ENCODE results near the gene ROS1. TPM values are rescaled to one million over a fixed set of nuclear protein-coding genes. Genes with fewer than 3 reads are reported as not detected.

The ROS1 gene
- polyA plus RNA-seq, 3 donors = not detected

DNA sequence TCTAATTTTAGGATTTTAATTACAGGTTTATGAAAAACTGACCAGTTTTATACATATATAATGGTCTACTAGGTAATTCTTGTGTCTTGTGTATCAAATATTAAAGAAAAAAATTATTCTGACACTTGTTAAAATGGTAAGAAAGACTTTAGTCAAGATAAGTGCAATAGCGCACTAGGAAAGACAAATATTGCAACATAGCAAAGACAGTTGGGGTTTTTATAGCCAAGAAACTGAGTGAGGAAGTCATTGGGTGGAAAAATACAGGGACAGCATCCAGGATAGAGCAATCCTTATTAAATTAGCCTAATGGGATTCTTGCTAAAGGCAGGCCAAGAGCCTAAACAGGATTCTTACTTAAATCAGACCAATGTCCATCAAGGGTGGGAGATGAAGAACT lies 71.1 kb downstream of the ROS1 start:
- Histone ChIP-seq H3K27ac (ENCODE audit: low read depth in 1 of 2, low read length in 2 of 2) (no peak overlapping the region), H2AFZ (ENCODE audit: insufficient read depth, low read depth, low read length, poor library complexity, severe bottlenecking) (no peak overlapping the region), H3K9ac (ENCODE audit: insufficient read depth, low read length, poor library complexity, severe bottlenecking) (no peak overlapping the region), H4K20me1 (ENCODE audit: insufficient read depth, low read length) (no peaks in the 10 kb centered on the region), H3K27me3 (ENCODE audit: control insufficient read depth in 2 of 2, insufficient read depth in 2 of 2, low read length in 2 of 2) (no peaks in the 10 kb centered on the region), H3K4me3 (replicated peaks in 1 of 3; ENCODE audit: low read depth in 2 of 3, low read length in 3 of 3) (no peak overlapping the region), H3K4me1 (ENCODE audit: control insufficient read depth in 1 of 2, insufficient read depth in 2 of 2, low read length in 2 of 2) (no peaks in the 10 kb centered on the region), H3K4me2 (replicated peaks; ENCODE audit: extremely low read depth, low read length, poor library complexity, severe bottlenecking) (no peak overlapping the region), H3K79me2 (ENCODE audit: insufficient read depth, low read length) (no peaks in the 10 kb centered on the region), H3K9me3 (replicated peaks in 1 of 2; ENCODE audit: control insufficient read depth in 1 of 2, insufficient read depth in 1 of 2, low read length in 2 of 2) (no peaks in the 10 kb centered on the region), H3K36me3 (replicated peaks in 1 of 2; ENCODE audit: control insufficient read depth in 1 of 2, insufficient read depth in 2 of 2, low read length in 2 of 2) (no peaks in the 10 kb centered on the region)
- no peak for TF ChIP-seq CTCF (IDR thresholded peaks at IDR 0.05)
- Mint-ChIP-seq H3K36me3 (no peaks in the 10 kb centered on the region), H3K4me1 (no peaks in the 10 kb centered on the region), H3K27me3 (ENCODE audit: low read depth in 3 of 3) (peaks cover 3 to 8% (median 3%) of the 10 kb centered on the region in 3 donors), H3K27ac (no peak overlapping the region), H3K9me3 (peaks cover 0 to 5% (median 0%) of the 10 kb centered on the region in 7 donors), H3K4me3 (no peak overlapping the region)
- no peak for DNase-seq
- WGBS (ENCODE audit: insufficient coverage) = no CpG with 5 or more reads among the region's 1 CpG
- intact Hi-C loops (cut with micrococcal nuclease) = no loop called here

DNA sequence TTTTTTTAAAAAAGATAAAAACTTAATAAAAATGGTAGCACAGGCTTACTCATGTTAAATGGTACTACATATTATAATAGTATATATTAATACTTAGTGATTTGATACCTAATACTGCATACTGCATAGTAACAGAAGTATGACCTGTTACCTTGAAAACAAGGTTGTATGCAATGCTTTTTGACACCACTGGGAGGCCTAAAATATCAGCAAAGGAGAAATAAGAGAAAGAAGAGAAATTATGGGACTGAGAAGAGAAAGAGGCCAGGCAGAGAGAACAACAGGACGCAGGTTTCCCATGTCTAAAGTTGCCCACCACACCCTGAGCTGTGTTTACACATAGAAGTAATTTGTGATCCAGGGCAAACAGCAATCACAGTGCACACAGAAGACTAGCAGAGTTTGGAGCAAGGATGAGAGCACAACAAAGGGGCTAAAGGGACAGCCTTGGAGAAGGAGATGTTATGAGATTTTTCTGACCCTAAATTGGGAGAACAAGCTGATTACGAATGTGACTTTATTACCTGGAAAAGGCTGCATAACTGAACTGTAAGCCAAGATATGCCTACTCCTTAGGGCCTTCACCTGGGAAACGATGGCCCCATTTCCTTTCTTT lies 73.2 kb downstream of the ROS1 start:
- Histone ChIP-seq H2AFZ (ENCODE audit: insufficient read depth, low read depth, low read length, poor library complexity, severe bottlenecking) (no peak overlapping the region), H3K4me2 (replicated peaks; ENCODE audit: extremely low read depth, low read length, poor library complexity, severe bottlenecking) (no peak overlapping the region), H3K4me1 (ENCODE audit: control insufficient read depth in 1 of 2, insufficient read depth in 2 of 2, low read length in 2 of 2) (no peaks in the 10 kb centered on the region), H4K20me1 (ENCODE audit: insufficient read depth, low read length) (no peaks in the 10 kb centered on the region), H3K27ac (ENCODE audit: low read depth in 1 of 2, low read length in 2 of 2) (no peak overlapping the region), H3K36me3 (replicated peaks in 1 of 2; ENCODE audit: control insufficient read depth in 1 of 2, insufficient read depth in 2 of 2, low read length in 2 of 2) (no peaks in the 10 kb centered on the region), H3K4me3 (replicated peaks in 1 of 3; ENCODE audit: low read depth in 2 of 3, low read length in 3 of 3) (no peak overlapping the region), H3K79me2 (ENCODE audit: insufficient read depth, low read length) (no peaks in the 10 kb centered on the region), H3K27me3 (ENCODE audit: control insufficient read depth in 2 of 2, insufficient read depth in 2 of 2, low read length in 2 of 2) (no peaks in the 10 kb centered on the region), H3K9me3 (replicated peaks in 1 of 2; ENCODE audit: control insufficient read depth in 1 of 2, insufficient read depth in 1 of 2, low read length in 2 of 2) (no peaks in the 10 kb centered on the region), H3K9ac (ENCODE audit: insufficient read depth, low read length, poor library complexity, severe bottlenecking) (no peak overlapping the region)
- peaks cover 3 to 6% (median 3%) of the 10 kb centered on the region in 3 donors for H3K27me3 Mint-ChIP-seq (ENCODE audit: low read depth in 3 of 3)
- WGBS (ENCODE audit: insufficient coverage) = 60% methylated on average over 1 of the region's 3 CpGs
- H3K27ac Mint-ChIP-seq = peak overlapping the region in 1 of 7 donors; percentile 54
- no peaks in the 10 kb centered on the region for H3K4me1 Mint-ChIP-seq
- no peak overlapping the region for H3K4me3 Mint-ChIP-seq
- no peak for DNase-seq
- peaks cover 0 to 1% (median 0%) of the 10 kb centered on the region in 7 donors for H3K9me3 Mint-ChIP-seq
- peak; percentile 32 for TF ChIP-seq CTCF (IDR thresholded peaks at IDR 0.05)
- H3K36me3 Mint-ChIP-seq = no peaks in the 10 kb centered on the region
- intact Hi-C loops (cut with micrococcal nuclease) = no loop called here

All from CD14-positive monocyte (primary cell).